ENCODE data around the gene SLC25A25. TPM values are rescaled to one million over a fixed set of nuclear protein-coding genes. Genes with fewer than 3 reads are reported as not detected.
A peak's percentile ranks its signal among the peaks of the same experiment; 100 is the strongest.

Gene SLC25A25
- total and polyA plus RNA-seq, 9 of the 15 experiments (the other 6 are each of a cell fraction or from before 2014, with no cell fraction given), result 0.07 to 35.9 (median 23.2) TPM

- TF ChIP-seq BRCA1 (IDR thresholded peaks at IDR 0.05) (no peak), BRCA1 (CRISPR knock-in tag; IDR thresholded peaks at IDR 0.05) (no peak), CBX1 (IDR thresholded peaks at IDR 0.05; ENCODE audit: low read depth) (no peak), BRF1 (IDR thresholded peaks at IDR 0.05; ENCODE audit: borderline replicate concordance, extremely low read depth, insufficient read length) (no peak), CCAR2 (IDR thresholded peaks at IDR 0.05; ENCODE audit: low read depth, low read length) (no peak), SMAD1 (IDR thresholded peaks at IDR 0.05; ENCODE audit: low read depth, low read length, partially characterized antibody) (no peak), FIP1L1 (IDR thresholded peaks at IDR 0.05; ENCODE audit: low read depth, low read length, poor library complexity, severe bottlenecking) (no peak), PTRF (tag; IDR thresholded peaks at IDR 0.05) (no peak), GABPB1 (CRISPR knock-in tag; IDR thresholded peaks at IDR 0.05) (no peak), ZFP91 (CRISPR knock-in tag; IDR thresholded peaks at IDR 0.05) (no peak), CREM (IDR thresholded peaks at IDR 0.05; ENCODE audit: low read depth) (0 out of 2 replicates have a peak, but pooled peaks have one; percentile 42), PREB (CRISPR knock-in tag; IDR thresholded peaks at IDR 0.05) (no peak), SIX5 (IDR thresholded peaks at IDR 0.05; ENCODE audit: borderline replicate concordance in 1 of 2, insufficient read depth in 1 of 2, low read depth in 1 of 2, low read length in 2 of 2) (0 out of 4 replicates have a peak, but pooled peaks of 1 of the 2 experiments have one; percentile 1), ZBTB7A (IDR thresholded peaks at IDR 0.05; ENCODE audit: borderline replicate concordance, control insufficient read depth, low read depth, low read length) (no peak), HMG20B (CRISPR knock-in tag; IDR thresholded peaks at IDR 0.05) (no peak), SRSF3 (IDR thresholded peaks at IDR 0.05; ENCODE audit: insufficient read depth, low read length) (no peak), POLR2H (tag; IDR thresholded peaks at IDR 0.05; ENCODE audit: low read depth) (no peak), DNMT1 (IDR thresholded peaks at IDR 0.05) (no peak), FOXK1 (CRISPR knock-in tag; IDR thresholded peaks at IDR 0.05; ENCODE audit: borderline replicate concordance) (no peak), ZNF707 (CRISPR knock-in tag; conservative IDR thresholded peaks at IDR 0.05) (no peak), HSF4 (CRISPR knock-in tag; IDR thresholded peaks at IDR 0.05; ENCODE audit: borderline replicate concordance) (no peak), ZFP30 (CRISPR knock-in tag; IDR thresholded peaks at IDR 0.05; ENCODE audit: borderline replicate concordance) (no peak), ZNF512 (tag; IDR thresholded peaks at IDR 0.05) (no peak), RBM14 (IDR thresholded peaks at IDR 0.05; ENCODE audit: borderline replicate concordance, insufficient read depth, low read depth, low read length) (no peak)
These were observed 33.0 kb upstream of the SLC25A25 start (continued) for GRCh38 chr9:128034821-128035652.
